HepG2 (cell line): Measurements from ENCODE around the gene C1QTNF9. TPM values are rescaled to one million over a fixed set of nuclear protein-coding genes. Genes with fewer than 3 reads are reported as not detected.

Source experiments
- ATAC-seq: fragments of 200-7000 bp; cut with Tn5 transposase; 3 replicates; pipeline ENCODE4 v1.9.1; 2020; ENCODE audit warnings: mild to moderate bottlenecking, moderate library complexity
- BruUV-seq: library from RNA; stranded (reverse); fragments of 400-500 nt; replicated peaks from 2 replicates; lab custom pipeline; 2021; lab: Mats Ljungman, UMichigan
- CTCF ChIA-PET: fragments of 300-600 bp; formaldehyde crosslinking; extraction: SDS; loops from one replicate; lab custom pipeline; 2021; ENCODE audit warnings: low total read pairs, inconsistent platforms, low intra/inter-chr PET ratio; lab: Yijun Ruan, JAX
- POLR2A ChIA-PET: fragments of 350-600 bp; sonication (Branson Sonifier 250); formaldehyde crosslinking; loops from one replicate; lab custom pipeline; 2020; ENCODE audit warnings: antibody characterized with exemption, inconsistent platforms; lab: Yijun Ruan, JAX
- DNase-seq: peaks from one replicate; pipeline ENCODE4 v3.0.0-alpha.2; 2015; ENCODE audit warnings: low spot score
- FAIRE-seq: peaks from 3 replicates; lab custom pipeline; 2011; peaks lifted over from hg19 to GRCh38; lab: Jason Lieb, UNC
- H2AFZ ChIP-seq: one replicate; pipeline ENCODE4 v1.6.1; 2011; ENCODE audit warnings: low read length, inconsistent platforms
- H3K27ac ChIP-seq: fragments of 300-600 bp; 3 replicates; pipeline ENCODE4 v1.8.0; 2011; ENCODE audit warnings: mixed run types, mild to moderate bottlenecking, mixed read lengths, low read length, inconsistent platforms; ENCODE audit not compliant: insufficient read depth; ENCODE audit errors: extremely low read length
- H3K27me3 ChIP-seq, 2 experiments: fragments of 200-600 bp in 1 of 2; 2 replicates in 1 of 2; 3 replicates in 1 of 2; pipeline versions ENCODE4 v1.6.0 to v1.8.0; 2011; ENCODE audit warnings: low read length in 2 of 2, mild to moderate bottlenecking in 2 of 2, moderate library complexity in 2 of 2, inconsistent platforms in 1 of 2; ENCODE audit not compliant: insufficient read depth in 2 of 2, control insufficient read depth in 1 of 2
- H3K36me3 ChIP-seq, 2 experiments: fragments of 200-600 bp in 1 of 2; replicated peaks in 1 of 2; 2 replicates in 1 of 2; 3 replicates in 1 of 2; pipeline versions ENCODE4 v1.5.1 to v1.8.0; 2011; ENCODE audit warnings: low read length in 2 of 2, inconsistent platforms in 1 of 2; ENCODE audit not compliant: insufficient read depth in 2 of 2, control insufficient read depth in 1 of 2
- H3K4me1 ChIP-seq: 2 replicates; pipeline ENCODE4 v1.5.1; 2012; ENCODE audit warnings: low read length, inconsistent platforms; ENCODE audit not compliant: insufficient read depth
- H3K4me2 ChIP-seq: 2 replicates; pipeline ENCODE4 v1.6.0; 2011; ENCODE audit warnings: low read depth, low read length, inconsistent platforms
- H3K4me3 ChIP-seq, 3 experiments: fragments of 200-600 bp in 1 of 3; sonication (generic), shearing (Covaris generic) in 1 of 3; replicated peaks in 1 of 3; 2 replicates each; pipeline ENCODE4 v1.5.1; 2011 to 2016; ENCODE audit warnings: low read length in 3 of 3, inconsistent platforms in 2 of 3, low read depth in 2 of 3, mild to moderate bottlenecking in 2 of 3, control low read depth in 1 of 3, mixed read lengths in 1 of 3; ENCODE audit not compliant: insufficient read depth in 1 of 3
- H3K79me2 ChIP-seq: one replicate; pipeline ENCODE4 v1.6.1; 2011; ENCODE audit warnings: low read length, inconsistent platforms; ENCODE audit not compliant: insufficient read depth
- H3K9ac ChIP-seq: 2 replicates; pipeline ENCODE4 v1.6.0; 2011; ENCODE audit warnings: mild to moderate bottlenecking, low read depth, low read length, inconsistent platforms; ENCODE audit not compliant: insufficient read depth
- H3K9me3 ChIP-seq: 2 replicates; pipeline ENCODE4 v1.5.1; 2012; ENCODE audit warnings: mild to moderate bottlenecking, low read length
- H4K20me1 ChIP-seq: 2 replicates; pipeline ENCODE4 v1.6.0; 2011; ENCODE audit warnings: inconsistent platforms, mild to moderate bottlenecking, low read length, moderate library complexity; ENCODE audit not compliant: insufficient read depth
- BHLHE40 ChIP-seq: IDR thresholded peaks from 2 replicates; pipeline ENCODE4 v1.6.1; 2011; ENCODE audit warnings: low read length, improper control_type of control experiment
- HNRNPK ChIP-seq: fragments of 200-400 bp; formaldehyde crosslinking; IDR thresholded peaks from 2 replicates; pipeline ENCODE4 v1.6.1; 2018; ENCODE audit warnings: low read length, low read depth, moderate library complexity, mild to moderate bottlenecking; ENCODE audit not compliant: poor library complexity, severe bottlenecking
- IRF2 ChIP-seq: IDR thresholded peaks from 2 replicates; pipeline ENCODE4 v1.6.1; 2018; ENCODE audit warnings: missing genetic modification reagents, missing compliant biosample characterization
- ISL2 ChIP-seq: sonication (generic); formaldehyde crosslinking; IDR thresholded peaks from 2 replicates; pipeline ENCODE4 v1.5.0; 2020; ENCODE audit warnings: missing genetic modification reagents
- KDM2A ChIP-seq: sonication (generic); formaldehyde crosslinking; IDR thresholded peaks from 2 replicates; pipeline ENCODE4 v1.4.0; 2020; ENCODE audit warnings: low read depth, missing genetic modification reagents, borderline replicate concordance
- PITX1 ChIP-seq: sonication (generic); formaldehyde crosslinking; IDR thresholded peaks from 2 replicates; pipeline ENCODE4 v1.5.1; 2020; ENCODE audit warnings: mild to moderate bottlenecking, missing genetic modification reagents
- POLR2A ChIP-seq, 2 experiments: IDR thresholded peaks; 2 replicates each; pipeline ENCODE4 v1.6.1; 2011; ENCODE audit warnings: low read depth in 2 of 2, low read length in 2 of 2, mild to moderate bottlenecking in 1 of 2, moderate library complexity in 1 of 2; ENCODE audit not compliant: insufficient read depth in 1 of 2
- ZBTB38 ChIP-seq: sonication (generic); formaldehyde crosslinking; IDR thresholded peaks from 2 replicates; pipeline ENCODE4 v1.5.1; 2020; ENCODE audit warnings: mild to moderate bottlenecking, missing genetic modification reagents
- ZFY ChIP-seq: sonication (generic); formaldehyde crosslinking; IDR thresholded peaks from 2 replicates; pipeline ENCODE4 v1.4.0; 2020; ENCODE audit warnings: missing genetic modification reagents
- ZNF180 ChIP-seq: sonication (generic); formaldehyde crosslinking; IDR thresholded peaks from 2 replicates; pipeline ENCODE4 v1.4.0; 2020; ENCODE audit warnings: low read depth, missing genetic modification reagents, borderline replicate concordance
- ZNF232 ChIP-seq: sonication (generic); formaldehyde crosslinking; IDR thresholded peaks from 2 replicates; pipeline ENCODE4 v1.4.0; 2020; ENCODE audit warnings: missing genetic modification reagents, borderline replicate concordance
- ZNF549 ChIP-seq: sonication (generic); formaldehyde crosslinking; IDR thresholded peaks from 2 replicates; pipeline ENCODE4 v1.5.0; 2020; ENCODE audit warnings: missing genetic modification reagents
- ZNF598 ChIP-seq: sonication (generic); formaldehyde crosslinking; IDR thresholded peaks from 2 replicates; pipeline ENCODE4 v1.5.1; 2020; ENCODE audit warnings: mild to moderate bottlenecking, missing genetic modification reagents, borderline replicate concordance
- WGBS: methylation state at CpG from one replicate; pipeline ENCODE4 v1.1.6; 2017; ENCODE audit warnings: low lambda C conversion rate; 5-methylcytosine and 5-hydroxymethylcytosine counted together
- in situ Hi-C: cut with HindIII; loops from 2 replicates; pipeline ENCODE4 v1.10.0; 2017; ENCODE audit warnings: low pct_unique_long_range_greater_than_20kb; ENCODE audit not compliant: extremely low pct_ligation_motif_present
- intact Hi-C: fragments of 100-400 bp; cut with micrococcal nuclease; formaldehyde crosslinking; loops from one replicate; pipeline ENCODE4 v1.10.0; 2022; ENCODE audit not compliant: unreplicated experiment
- polyA plus RNA-seq, 8 experiments: library from polyadenylated mRNA; depleted of rRNA in 3 of 8; stranded (reverse) in 7 of 8; unstranded in 1 of 8; fragments of >200 nt; fragmentation: Illumina TruSeq in 4 of 8; extraction: Trizol in 4 of 8; gene quantifications; 2 replicates each; pipeline versions ENCODE4 v1.2.1 to v1.2.3, GENCODE V29; 2011 to 2016; ENCODE audit warnings: low read depth in 4 of 8, missing spikeins in 1 of 8, mixed read lengths in 1 of 8; ENCODE audit not compliant: insufficient read depth in 1 of 8
- total RNA-seq, 5 experiments: library from RNA; depleted of rRNA; stranded (reverse); fragments of >200 nt; fragmentation: Illumina TruSeq; extraction: Trizol; gene quantifications; 2 replicates each; pipeline ENCODE4 v1.2.3, GENCODE V29; 2016; ENCODE audit warnings: low read depth in 1 of 5
- TF ChIP-seq, protein P1 (sequence below): sonication (generic); formaldehyde crosslinking; IDR thresholded peaks from 2 replicates; pipeline ENCODE4 v1.8.0; 2022; ENCODE audit warnings: mild to moderate bottlenecking, missing genetic modification reagents, moderate library complexity
- TF ChIP-seq, protein P2 (sequence below): IDR thresholded peaks from 2 replicates; pipeline ENCODE4 v1.6.1; 2016; ENCODE audit warnings: missing compliant biosample characterization, missing genetic modification reagents, borderline replicate concordance

The C1QTNF9 gene
- total and polyA plus RNA-seq, 2 of the 13 experiments (the other 11 are each of a cell fraction or from before 2014, with no cell fraction given) = not detected

DNA sequence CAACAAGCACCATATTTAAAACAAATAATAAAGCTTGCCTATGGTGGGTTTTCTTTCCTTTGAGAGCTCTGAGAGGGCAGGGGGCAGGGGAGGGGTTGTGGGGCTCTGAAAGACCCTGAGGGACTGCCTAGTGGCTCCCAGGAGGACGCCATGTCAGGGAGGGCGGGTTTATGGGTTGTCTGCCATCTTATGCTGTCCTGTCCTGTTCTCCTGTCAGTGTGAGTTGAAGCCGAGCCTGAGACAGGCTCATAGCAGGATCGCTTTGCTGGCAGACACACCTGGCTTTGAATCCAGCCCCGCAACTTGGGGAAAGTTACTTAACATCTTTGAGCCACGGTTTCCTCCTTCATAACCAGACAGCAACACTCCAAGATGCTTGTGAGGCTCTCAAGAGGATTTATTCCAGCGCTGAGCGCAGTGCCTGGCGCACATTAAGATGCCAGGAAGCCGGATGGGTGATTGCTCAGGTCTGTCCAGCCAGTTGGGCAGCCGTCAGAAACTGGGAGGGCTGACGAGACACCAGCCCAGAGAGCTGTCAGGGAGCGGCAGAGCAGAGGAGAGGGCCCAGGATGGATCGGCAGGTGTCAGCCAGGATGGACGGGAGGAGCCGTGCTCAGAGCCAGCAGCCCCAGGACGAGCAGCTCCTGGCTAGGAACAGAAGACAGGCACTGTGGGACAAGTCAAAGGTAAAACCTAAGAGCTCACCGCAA lies 36.8 kb upstream of the C1QTNF9 start (continued):
- TF ChIP-seq ZNF598 (CRISPR knock-in tag) (no peak), BHLHE40 (no peak), ZBTB38 (peak; percentile 81)

DNA sequence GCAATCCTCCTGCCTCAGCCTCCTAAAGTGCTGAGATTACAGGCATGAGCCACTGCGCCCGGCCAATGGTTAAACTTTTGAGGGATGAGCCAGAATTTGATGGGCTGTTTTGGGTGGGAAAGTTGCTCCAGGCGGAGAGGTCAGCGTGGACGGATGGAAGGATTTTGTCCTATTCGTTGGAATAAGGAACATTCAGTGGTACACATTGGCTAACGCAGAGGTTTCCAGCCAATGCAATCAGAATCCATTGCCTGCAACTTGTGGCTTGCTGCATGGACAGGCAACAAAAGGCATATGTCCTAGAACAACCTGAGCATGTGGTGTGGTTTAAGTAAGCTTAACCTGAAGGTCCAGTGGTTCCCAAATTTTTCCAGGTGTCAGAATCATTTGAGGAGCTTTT lies 35.5 kb upstream of the C1QTNF9 start:
- TF ChIP-seq KDM2A (CRISPR knock-in tag) = no peak
- TF ChIP-seq, protein P1, sequence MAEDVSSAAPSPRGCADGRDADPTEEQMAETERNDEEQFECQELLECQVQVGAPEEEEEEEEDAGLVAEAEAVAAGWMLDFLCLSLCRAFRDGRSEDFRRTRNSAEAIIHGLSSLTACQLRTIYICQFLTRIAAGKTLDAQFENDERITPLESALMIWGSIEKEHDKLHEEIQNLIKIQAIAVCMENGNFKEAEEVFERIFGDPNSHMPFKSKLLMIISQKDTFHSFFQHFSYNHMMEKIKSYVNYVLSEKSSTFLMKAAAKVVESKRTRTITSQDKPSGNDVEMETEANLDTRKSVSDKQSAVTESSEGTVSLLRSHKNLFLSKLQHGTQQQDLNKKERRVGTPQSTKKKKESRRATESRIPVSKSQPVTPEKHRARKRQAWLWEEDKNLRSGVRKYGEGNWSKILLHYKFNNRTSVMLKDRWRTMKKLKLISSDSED (CRISPR knock-in tag) = no peak
- TF ChIP-seq, protein P2, sequence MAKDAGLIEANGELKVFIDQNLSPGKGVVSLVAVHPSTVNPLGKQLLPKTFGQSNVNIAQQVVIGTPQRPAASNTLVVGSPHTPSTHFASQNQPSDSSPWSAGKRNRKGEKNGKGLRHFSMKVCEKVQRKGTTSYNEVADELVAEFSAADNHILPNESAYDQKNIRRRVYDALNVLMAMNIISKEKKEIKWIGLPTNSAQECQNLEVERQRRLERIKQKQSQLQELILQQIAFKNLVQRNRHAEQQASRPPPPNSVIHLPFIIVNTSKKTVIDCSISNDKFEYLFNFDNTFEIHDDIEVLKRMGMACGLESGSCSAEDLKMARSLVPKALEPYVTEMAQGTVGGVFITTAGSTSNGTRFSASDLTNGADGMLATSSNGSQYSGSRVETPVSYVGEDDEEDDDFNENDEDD (CRISPR knock-in tag) = no peak
- no peak for TF ChIP-seq IRF2 (CRISPR knock-in tag)
- TF ChIP-seq ISL2 (CRISPR knock-in tag) = no peak
- no peak for TF ChIP-seq ZNF549
- TF ChIP-seq ZNF180 (CRISPR knock-in tag) = no peak
- TF ChIP-seq HNRNPK = no peak
- TF ChIP-seq POLR2A (IDR thresholded peaks at IDR 0.05; ENCODE audit: insufficient read depth in 1 of 2, low read depth in 2 of 2, low read length in 2 of 2) = no peak
- TF ChIP-seq PITX1 (CRISPR knock-in tag) = no peak
- TF ChIP-seq ZFY = no peak
- no peak for TF ChIP-seq ZNF232
- BruUV-seq = no TSS peak
- 99% methylated on average over 7 of the region's 7 CpGs for WGBS
- DNase-seq (no peak), FAIRE-seq (no peak), ATAC-seq (no peak)
- Histone ChIP-seq H3K4me2 (no peak overlapping the region), H3K4me1 (peaks cover 34% of the 10 kb centered on the region), H3K9me3 (no peaks in the 10 kb centered on the region), H3K27ac (no peak overlapping the region), H3K36me3 (peaks cover 1 to 2% of the 10 kb centered on the region in 2 experiments; a peak in 1 of 5 replicates), H2AFZ (no peak overlapping the region), H3K4me3 (no peak overlapping the region), H4K20me1 (peaks cover 3% of the 10 kb centered on the region; the same call in 1 of the 2 replicates), H3K79me2 (peaks cover 6% of the 10 kb centered on the region), H3K9ac (no peak overlapping the region), H3K27me3 (no peaks in the 10 kb centered on the region)
- intact Hi-C loops (no loop called here), in situ Hi-C loops (no loop called here)
- ChIA-PET CTCF (no interaction called here), POLR2A (no interaction called here)
